Endodermal cell (in vitro differentiated cells): Measurements from ENCODE around the gene DUSP19. TPM values are rescaled to one million over a fixed set of nuclear protein-coding genes. Genes with fewer than 3 reads are reported as not detected.

Experiments
- DNase-seq: peaks from one replicate; pipeline ENCODE4 v3.0.0-alpha.2; 2017
- H3K27ac ChIP-seq: 2 replicates; pipeline ENCODE4 v1.5.1; 2013; ENCODE audit warnings: mild to moderate bottlenecking, low read depth, low read length, moderate library complexity
- H3K27me3 ChIP-seq: 2 replicates; pipeline ENCODE4 v1.6.1; 2013; ENCODE audit warnings: mild to moderate bottlenecking, low read length, moderate library complexity; ENCODE audit not compliant: insufficient read depth, control insufficient read depth, poor library complexity, severe bottlenecking
- H3K36me3 ChIP-seq: 2 replicates; pipeline ENCODE4 v1.7.0; 2013; ENCODE audit warnings: mild to moderate bottlenecking, low read length, moderate library complexity; ENCODE audit not compliant: control insufficient read depth, insufficient read depth
- H3K4me1 ChIP-seq: one replicate; pipeline ENCODE4 v1.7.0; 2013; ENCODE audit warnings: low read length; ENCODE audit not compliant: control insufficient read depth, insufficient read depth
- H3K4me3 ChIP-seq: 2 replicates; pipeline ENCODE4 v1.5.1; 2013; ENCODE audit warnings: mild to moderate bottlenecking, low read length, moderate library complexity
- H3K9ac ChIP-seq: 2 replicates; pipeline ENCODE4 v1.6.1; 2013; ENCODE audit warnings: mild to moderate bottlenecking, low read length, moderate library complexity; ENCODE audit not compliant: poor library complexity, severe bottlenecking; ENCODE audit errors: extremely low read depth
- H3K9me3 ChIP-seq: 2 replicates; pipeline ENCODE4 v1.6.1; 2013; ENCODE audit warnings: mild to moderate bottlenecking, low read length, moderate library complexity; ENCODE audit not compliant: control insufficient read depth
- H3K27ac Mint-ChIP-seq: 2 replicates; pipeline ENCODE4 v1.8.0; 2020; ENCODE audit warnings: mixed read lengths
- H3K27me3 Mint-ChIP-seq: 2 replicates; pipeline ENCODE4 v1.8.0; 2021; ENCODE audit warnings: mild to moderate bottlenecking, mixed read lengths; ENCODE audit not compliant: insufficient read depth
- H3K36me3 Mint-ChIP-seq: 2 replicates; pipeline ENCODE4 v1.8.0; 2020; ENCODE audit warnings: low read depth, mixed read lengths
- H3K4me1 Mint-ChIP-seq: 2 replicates; pipeline ENCODE4 v1.8.0; 2020; ENCODE audit warnings: mixed read lengths
- H3K4me3 Mint-ChIP-seq: 2 replicates; pipeline ENCODE4 v1.8.0; 2020; ENCODE audit warnings: mild to moderate bottlenecking, moderate library complexity, mixed read lengths
- H3K9me3 Mint-ChIP-seq: 2 replicates; pipeline ENCODE4 v1.8.0; 2020; ENCODE audit warnings: mild to moderate bottlenecking, mixed read lengths
- CTCF ChIP-seq: fragments of 200-600 bp; sonication (generic); conservative IDR thresholded peaks from 2 replicates; pipeline ENCODE4 v1.5.0; 2021; ENCODE audit warnings: antibody characterized with exemption, mild to moderate bottlenecking
- WGBS, 2 experiments: methylation state at CpG; one replicate each; pipeline versions ENCODE4 v1.1.5 to v1.1.7; 2013; ENCODE audit warnings: missing lambda C conversion rate in 2 of 2, mixed read lengths in 1 of 2; ENCODE audit not compliant: insufficient coverage in 1 of 2, insufficient read length in 1 of 2; 5-methylcytosine and 5-hydroxymethylcytosine counted together
- total RNA-seq, 2 donors: library from RNA; stranded (reverse); fragmentation: NEBNext Ultra II Directional in 1 of 2; extraction: Animal tissue kit (Norgen Biotek cat#: 25700) in 1 of 2; gene quantifications; 2 replicates in 1 of 2; 3 replicates in 1 of 2; pipeline ENCODE4 v1.2.1, GENCODE V29; 2021

Gene DUSP19
- total RNA-seq, 2 donors from 2014 or later: 1.7 TPM

- no peak overlapping the region for H3K9ac ChIP-seq
- H3K36me3 Mint-ChIP-seq: peaks cover 3% of the 10 kb centered on the region
- H3K27me3 Mint-ChIP-seq: no peaks in the 10 kb centered on the region
These were observed 46.4 kb upstream of the DUSP19 start for GRCh38 chr2:183031911-183032794.

GRCh38 chr2:183033951-183034350 lies 44.6 kb upstream of the DUSP19 start:
- no peak overlapping the region for H3K9ac ChIP-seq
- H3K9me3 ChIP-seq: no peaks in the 10 kb centered on the region
- H3K27me3 ChIP-seq: no peaks in the 10 kb centered on the region
- H3K36me3 Mint-ChIP-seq: peaks cover 3% of the 10 kb centered on the region
- no peaks in the 10 kb centered on the region for H3K9me3 Mint-ChIP-seq
- no peaks in the 10 kb centered on the region for H3K27me3 Mint-ChIP-seq
- H3K27ac ChIP-seq: no peak overlapping the region
- H3K36me3 ChIP-seq: no peaks in the 10 kb centered on the region
- no peak for TF ChIP-seq CTCF
- peaks cover 47% of the 10 kb centered on the region for H3K4me1 Mint-ChIP-seq
- no peak for DNase-seq
- peaks cover 9% of the 10 kb centered on the region for H3K4me1 ChIP-seq
- 88% methylated on average over 1 of the region's 1 CpG; no CpG with 5 or more reads in 1 of the 2 experiments for WGBS, 2 experiments
- no peak overlapping the region for H3K4me3 Mint-ChIP-seq
- H3K4me3 ChIP-seq: peak overlapping the region; percentile 96
- no peak overlapping the region for H3K27ac Mint-ChIP-seq

More at GRCh38 chr2:183031911-183032794, 46.4 kb upstream of the DUSP19 start:
- Mint-ChIP-seq H3K27ac (peak overlapping the region; percentile 56), H3K4me3 (no peak overlapping the region), H3K4me1 (peaks cover 47% of the 10 kb centered on the region), H3K9me3 (no peaks in the 10 kb centered on the region)
- no peak for TF ChIP-seq CTCF
- Histone ChIP-seq H3K4me1 (peaks cover 9% of the 10 kb centered on the region), H3K27ac (no peak overlapping the region), H3K27me3 (no peaks in the 10 kb centered on the region), H3K36me3 (no peaks in the 10 kb centered on the region), H3K9me3 (no peaks in the 10 kb centered on the region), H3K4me3 (no peak overlapping the region)
- DNase-seq: no peak
- 92 to 99% methylated on average over 2 to 3 of the region's 4 CpGs for WGBS, 2 experiments

GRCh38 chr2:183034806-183035205 lies 43.7 kb upstream of the DUSP19 start:
- Mint-ChIP-seq H3K4me1 (peaks cover 38% of the 10 kb centered on the region), H3K9me3 (no peaks in the 10 kb centered on the region), H3K27me3 (no peaks in the 10 kb centered on the region), H3K36me3 (no peaks in the 10 kb centered on the region), H3K4me3 (peak overlapping the region; percentile 94), H3K27ac (no peak overlapping the region)
- Histone ChIP-seq H3K4me3 (peak overlapping the region; percentile 96), H3K4me1 (peaks cover 9% of the 10 kb centered on the region), H3K27ac (no peak overlapping the region), H3K9me3 (no peaks in the 10 kb centered on the region), H3K27me3 (no peaks in the 10 kb centered on the region), H3K36me3 (no peaks in the 10 kb centered on the region), H3K9ac (no peak overlapping the region)
- WGBS, 2 experiments: 89% methylated on average over 1 of the region's 1 CpG; no CpG with 5 or more reads in 1 of the 2 experiments
- no peak for TF ChIP-seq CTCF
- no peak for DNase-seq
